HCT116 (cell line): ENCODE data around the gene IFI30. TPM values are rescaled to one million over a fixed set of nuclear protein-coding genes. Genes with fewer than 3 reads are reported as not detected.

Source experiments
- ATAC-seq: fragments of 200-7000 bp; cut with Tn5 transposase; 2 replicates; pipeline ENCODE4 v1.9.1; 2020; ENCODE audit warnings: mild to moderate bottlenecking, moderate library complexity
- BruUV-seq: library from RNA; stranded (reverse); fragments of 400-500 nt; replicated peaks from 2 replicates; lab custom pipeline; 2021; lab: Mats Ljungman, UMichigan
- CTCF ChIA-PET: fragments of 300-600 bp; sonication (Branson Sonifier 250); formaldehyde crosslinking; loops from one replicate; lab custom pipeline; 2021; ENCODE audit warnings: antibody characterized with exemption; lab: Charles Lee
- POLR2A ChIA-PET: fragments of 300-600, 350-600 bp; sonication (Branson Sonifier 250); formaldehyde crosslinking; loops from one replicate; lab custom pipeline; 2021; ENCODE audit warnings: antibody characterized with exemption; lab: Charles Lee
- RAD21 ChIA-PET, 2 experiments: fragments of 300-600 bp; sonication (Branson Sonifier 250); formaldehyde crosslinking; loops; one replicate each; lab custom pipeline; 2023; ENCODE audit warnings: low total read pairs in 2 of 2; ENCODE audit not compliant: uncharacterized antibody in 2 of 2, unreplicated experiment in 2 of 2, low non-redundant PET in 1 of 2; lab: Charles Lee
- DNase-seq: peaks from one replicate; pipeline ENCODE4 v3.0.0-alpha.2; 2010; ENCODE audit warnings: low read depth, low spot score
- H2AFZ ChIP-seq: fragments of 200-600 bp; shearing (Covaris generic), sonication (generic); 2 replicates; pipeline ENCODE4 v1.6.1; 2017; ENCODE audit warnings: low read depth, mixed run types, mixed read lengths, antibody characterized with exemption, low read length; ENCODE audit not compliant: poor library complexity, severe bottlenecking
- H3K27ac ChIP-seq: 2 replicates; pipeline ENCODE4 v1.5.1; 2012; ENCODE audit warnings: low read depth, low read length
- H3K27me3 ChIP-seq: fragments of 200-600 bp; sonication (generic); 2 replicates; pipeline ENCODE4 v1.6.1; 2016; ENCODE audit warnings: mixed run types, low read length, mixed read lengths; ENCODE audit not compliant: insufficient read depth
- H3K36me3 ChIP-seq, 2 experiments: fragments of 200-500 bp in 1 of 2; fragments of 200-600 bp in 1 of 2; sonication (Bioruptor generic) in 1 of 2; sonication (generic) in 1 of 2; 2 replicates each; pipeline versions ENCODE4 v1.5.1 to v1.6.1; 2014 to 2016; ENCODE audit warnings: low read length in 2 of 2, inconsistent platforms in 1 of 2, mixed read lengths in 1 of 2, mixed run types in 1 of 2; ENCODE audit not compliant: insufficient read depth in 2 of 2, control insufficient read depth in 1 of 2
- H3K4me1 ChIP-seq, 2 experiments: fragments of 200-600 bp in 1 of 2; sonication (generic) in 1 of 2; 2 replicates each; pipeline versions ENCODE4 v1.5.1 to v1.6.1; 2012 to 2017; ENCODE audit warnings: low read length in 2 of 2, inconsistent platforms in 1 of 2, mild to moderate bottlenecking in 1 of 2, mixed read lengths in 1 of 2, mixed run types in 1 of 2, moderate library complexity in 1 of 2; ENCODE audit not compliant: insufficient read depth in 2 of 2, control insufficient read depth in 1 of 2
- H3K4me2 ChIP-seq: fragments of 200-600 bp; sonication (generic); 2 replicates; pipeline ENCODE4 v1.6.1; 2017; ENCODE audit warnings: mixed run types, low read length, mixed read lengths
- H3K4me3 ChIP-seq, 2 experiments: fragments of 200-600 bp in 1 of 2; sonication (generic) in 1 of 2; replicated peaks in 1 of 2; 2 replicates each; pipeline ENCODE4 v1.5.1; 2011 to 2016; ENCODE audit warnings: low read length in 2 of 2, control low read depth in 1 of 2, low read depth in 1 of 2, mild to moderate bottlenecking in 1 of 2, mixed read lengths in 1 of 2, mixed run types in 1 of 2
- H3K79me2 ChIP-seq: fragments of 200-600 bp; sonication (generic); 2 replicates; pipeline ENCODE4 v1.6.1; 2017; ENCODE audit warnings: mild to moderate bottlenecking, mixed run types, low read length, moderate library complexity, mixed read lengths; ENCODE audit not compliant: insufficient read depth
- H3K9ac ChIP-seq: fragments of 200-600 bp; sonication (generic); 2 replicates; pipeline ENCODE4 v1.6.1; 2016; ENCODE audit warnings: low read length, mixed read lengths
- H3K9me2 ChIP-seq: fragments of 200-600 bp; sonication (generic), shearing (Covaris generic); 2 replicates; pipeline ENCODE4 v1.6.1; 2017; ENCODE audit warnings: mixed run types, mild to moderate bottlenecking, moderate library complexity; ENCODE audit not compliant: insufficient read depth
- H3K9me3 ChIP-seq, 2 experiments: fragments of 200-500 bp in 1 of 2; fragments of 200-600 bp in 1 of 2; sonication (Bioruptor generic) in 1 of 2; sonication (generic) in 1 of 2; 2 replicates each; pipeline ENCODE4 v1.6.1; 2014 to 2017; ENCODE audit warnings: low read length in 2 of 2, mixed read lengths in 2 of 2, inconsistent platforms in 1 of 2, low read depth in 1 of 2, mild to moderate bottlenecking in 1 of 2, mixed run types in 1 of 2, moderate library complexity in 1 of 2; ENCODE audit not compliant: control insufficient read depth in 1 of 2, insufficient read depth in 1 of 2
- H4K20me1 ChIP-seq: fragments of 200-600 bp; sonication (generic), shearing (Covaris generic); 2 replicates; pipeline ENCODE4 v1.6.1; 2017; ENCODE audit warnings: mixed run types, mild to moderate bottlenecking, moderate library complexity; ENCODE audit not compliant: insufficient read depth
- EGR1 ChIP-seq: IDR thresholded peaks from 2 replicates; pipeline ENCODE4 v1.6.1; 2012; ENCODE audit warnings: low read depth
- EZH2 ChIP-seq: fragments of 200-600 bp; sonication (generic); IDR thresholded peaks from 2 replicates; pipeline ENCODE4 v1.6.1; 2017; ENCODE audit warnings: antibody characterized with exemption, mixed run types
- FOSL1 ChIP-seq: IDR thresholded peaks from 2 replicates; pipeline ENCODE4 v1.6.1; 2012; ENCODE audit warnings: low read depth
- JUND ChIP-seq: IDR thresholded peaks from 2 replicates; pipeline ENCODE4 v1.6.1; 2012
- RAD21 ChIP-seq: IDR thresholded peaks from 2 replicates; pipeline ENCODE4 v1.6.1; 2012; ENCODE audit warnings: low read depth, mild to moderate bottlenecking
- SP1 ChIP-seq: IDR thresholded peaks from 2 replicates; pipeline ENCODE4 v1.6.1; 2012; ENCODE audit warnings: low read depth
- SRF ChIP-seq: IDR thresholded peaks from 2 replicates; pipeline ENCODE4 v1.6.1; 2012; ENCODE audit warnings: low read depth
- TCF7L2 ChIP-seq: IDR thresholded peaks from 2 replicates; pipeline ENCODE4 v1.7.0; 2011; ENCODE audit warnings: borderline replicate concordance, inconsistent platforms; ENCODE audit not compliant: insufficient read depth, insufficient read length; ENCODE audit errors: extremely low read depth
- YY1 ChIP-seq: IDR thresholded peaks from 2 replicates; pipeline ENCODE4 v1.6.1; 2011; ENCODE audit warnings: low read length, low read depth, moderate library complexity, mild to moderate bottlenecking; ENCODE audit not compliant: insufficient replicate concordance; ENCODE audit errors: extremely low read depth
- ZFX ChIP-seq: fragments of 450-650 bp; IDR thresholded peaks from 2 replicates; pipeline ENCODE4 v1.6.1; 2017
- intact Hi-C: fragments of 100-400 bp; cut with micrococcal nuclease; formaldehyde crosslinking; loops from 2 replicates; pipeline ENCODE4 v1.10.0; 2022
- total RNA-seq: library from RNA; stranded (reverse); gene quantifications from one replicate; pipeline ENCODE4 v1.2.1, GENCODE V29; 2021; ENCODE audit not compliant: unreplicated experiment
- TF ChIP-seq, protein P1 (sequence below): IDR thresholded peaks from 2 replicates; pipeline ENCODE4 v1.6.1; 2012
- TF ChIP-seq, protein P2 (sequence below), 3 experiments: fragments of 200-600 bp in 1 of 3; sonication (generic) in 1 of 3; IDR thresholded peaks in 2 of 3; conservative IDR thresholded peaks in 1 of 3; 2 replicates each; pipeline ENCODE4 v1.5.1; 2012 to 2017; ENCODE audit warnings: low read depth in 2 of 3, low read length in 2 of 3, antibody characterized with exemption in 1 of 3, borderline replicate concordance in 1 of 3, control low read depth in 1 of 3, mild to moderate bottlenecking in 1 of 3, mixed read lengths in 1 of 3, mixed run types in 1 of 3, moderate library complexity in 1 of 3; ENCODE audit not compliant: insufficient read depth in 1 of 3
- TF ChIP-seq, protein P3 (sequence below): IDR thresholded peaks from 2 replicates; pipeline ENCODE4 v1.6.1; 2012

The IFI30 gene
- total RNA-seq, 1 experiment from 2014 or later = 64.6 TPM

GRCh38 chr19:18183529-18183928 lies 9.9 kb downstream of the IFI30 start:
- RAD21 ChIA-PET = no interaction called here
- H3K36me3 ChIP-seq = no peaks in the 10 kb centered on the region
- no peak overlapping the region for H3K4me2 ChIP-seq
- CTCF ChIA-PET = interaction anchor here (1.0 kb wide), 1 partner anchor 22 kb away, joined by 3 read pairs; no protein-coding TSS in a partner anchor
- no peaks in the 10 kb centered on the region for H3K9me2 ChIP-seq
- POLR2A ChIA-PET = no interaction called here
- no peaks in the 10 kb centered on the region for H3K79me2 ChIP-seq
- no peaks in the 10 kb centered on the region for H3K9me3 ChIP-seq
- no peak overlapping the region for H3K4me3 ChIP-seq
- H3K4me1 ChIP-seq = peaks cover 14 to 21% of the 10 kb centered on the region in 2 experiments
- no peak for DNase-seq
- no peaks in the 10 kb centered on the region for H4K20me1 ChIP-seq
- TF ChIP-seq JUND (no peak), TCF7L2 (no peak), EGR1 (no peak), ZFX (no peak), FOSL1 (no peak), YY1 (no peak), SRF (no peak), RAD21 (no peak), SP1 (no peak), EZH2 (no peak)
- TF ChIP-seq, protein P1, sequence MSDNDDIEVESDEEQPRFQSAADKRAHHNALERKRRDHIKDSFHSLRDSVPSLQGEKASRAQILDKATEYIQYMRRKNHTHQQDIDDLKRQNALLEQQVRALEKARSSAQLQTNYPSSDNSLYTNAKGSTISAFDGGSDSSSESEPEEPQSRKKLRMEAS = no peak
- TF ChIP-seq, protein P2, sequence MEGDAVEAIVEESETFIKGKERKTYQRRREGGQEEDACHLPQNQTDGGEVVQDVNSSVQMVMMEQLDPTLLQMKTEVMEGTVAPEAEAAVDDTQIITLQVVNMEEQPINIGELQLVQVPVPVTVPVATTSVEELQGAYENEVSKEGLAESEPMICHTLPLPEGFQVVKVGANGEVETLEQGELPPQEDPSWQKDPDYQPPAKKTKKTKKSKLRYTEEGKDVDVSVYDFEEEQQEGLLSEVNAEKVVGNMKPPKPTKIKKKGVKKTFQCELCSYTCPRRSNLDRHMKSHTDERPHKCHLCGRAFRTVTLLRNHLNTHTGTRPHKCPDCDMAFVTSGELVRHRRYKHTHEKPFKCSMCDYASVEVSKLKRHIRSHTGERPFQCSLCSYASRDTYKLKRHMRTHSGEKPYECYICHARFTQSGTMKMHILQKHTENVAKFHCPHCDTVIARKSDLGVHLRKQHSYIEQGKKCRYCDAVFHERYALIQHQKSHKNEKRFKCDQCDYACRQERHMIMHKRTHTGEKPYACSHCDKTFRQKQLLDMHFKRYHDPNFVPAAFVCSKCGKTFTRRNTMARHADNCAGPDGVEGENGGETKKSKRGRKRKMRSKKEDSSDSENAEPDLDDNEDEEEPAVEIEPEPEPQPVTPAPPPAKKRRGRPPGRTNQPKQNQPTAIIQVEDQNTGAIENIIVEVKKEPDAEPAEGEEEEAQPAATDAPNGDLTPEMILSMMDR (IDR thresholded peaks at IDR 0.05 in 2 of 3, conservative IDR thresholded peaks at IDR 0.05 in 1 of 3; ENCODE audit: borderline replicate concordance in 1 of 3, insufficient read depth in 1 of 3, low read depth in 2 of 3, low read length in 2 of 3) = no peak
- TF ChIP-seq, protein P3, sequence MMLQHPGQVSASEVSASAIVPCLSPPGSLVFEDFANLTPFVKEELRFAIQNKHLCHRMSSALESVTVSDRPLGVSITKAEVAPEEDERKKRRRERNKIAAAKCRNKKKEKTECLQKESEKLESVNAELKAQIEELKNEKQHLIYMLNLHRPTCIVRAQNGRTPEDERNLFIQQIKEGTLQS = no peak
- no peaks in the 10 kb centered on the region for H3K27me3 ChIP-seq
- H3K9ac ChIP-seq = no peak overlapping the region
- intact Hi-C loops = no loop called here
- ATAC-seq = no peak
- no TSS peak for BruUV-seq
- no peak overlapping the region for H2AFZ ChIP-seq
- H3K27ac ChIP-seq = no peak overlapping the region
